Activated naive CD4-positive, alpha-beta T cell treated with Interleukin-2 at 50 U/mL for 16 hours (primary cell): ENCODE data around the gene LSM4.

Experiments
- DNase-seq: peaks from one replicate; pipeline ENCODE4 v3.0.0-alpha.2; 2020

LSM4 gene

DNA sequence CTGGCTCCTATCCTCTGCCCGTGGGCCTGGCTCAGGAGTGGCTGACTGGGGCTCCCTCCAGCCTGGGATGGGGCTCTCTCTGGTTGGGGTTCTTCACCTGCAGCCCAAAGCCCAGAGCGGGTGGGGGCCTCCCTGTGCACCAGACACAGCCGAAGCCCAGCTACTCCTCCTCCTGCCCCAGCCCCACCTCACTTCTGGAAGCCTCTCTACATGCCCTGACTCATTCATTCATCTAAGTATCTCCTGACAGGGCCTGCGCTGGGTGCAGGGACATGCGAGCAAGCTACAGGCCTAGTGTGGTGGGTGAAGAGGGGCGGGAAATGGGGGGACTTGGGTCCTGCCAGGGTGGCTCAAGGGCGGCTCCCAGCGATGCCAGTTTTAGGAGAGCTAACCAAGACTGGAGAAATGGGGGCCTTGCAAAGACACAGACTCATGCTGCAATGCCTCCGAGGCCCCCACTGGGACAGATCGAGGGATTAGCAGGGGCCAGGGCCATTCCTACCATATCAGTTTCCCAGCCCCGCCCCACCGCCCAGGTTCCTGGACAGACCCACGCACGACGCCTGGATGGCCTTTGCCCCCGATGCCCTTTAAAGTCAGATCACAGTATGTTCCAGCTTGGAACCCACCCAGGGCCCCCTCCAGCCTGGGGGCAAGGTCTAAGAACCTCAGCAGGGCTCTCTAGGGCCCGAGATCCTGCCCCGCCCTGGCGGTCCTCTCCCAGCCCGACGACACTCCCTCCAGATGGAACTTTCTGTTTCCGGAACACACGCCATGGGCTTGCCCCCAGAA lies 12.6 kb downstream of the LSM4 start:
- DNase-seq, result no peak

DNA sequence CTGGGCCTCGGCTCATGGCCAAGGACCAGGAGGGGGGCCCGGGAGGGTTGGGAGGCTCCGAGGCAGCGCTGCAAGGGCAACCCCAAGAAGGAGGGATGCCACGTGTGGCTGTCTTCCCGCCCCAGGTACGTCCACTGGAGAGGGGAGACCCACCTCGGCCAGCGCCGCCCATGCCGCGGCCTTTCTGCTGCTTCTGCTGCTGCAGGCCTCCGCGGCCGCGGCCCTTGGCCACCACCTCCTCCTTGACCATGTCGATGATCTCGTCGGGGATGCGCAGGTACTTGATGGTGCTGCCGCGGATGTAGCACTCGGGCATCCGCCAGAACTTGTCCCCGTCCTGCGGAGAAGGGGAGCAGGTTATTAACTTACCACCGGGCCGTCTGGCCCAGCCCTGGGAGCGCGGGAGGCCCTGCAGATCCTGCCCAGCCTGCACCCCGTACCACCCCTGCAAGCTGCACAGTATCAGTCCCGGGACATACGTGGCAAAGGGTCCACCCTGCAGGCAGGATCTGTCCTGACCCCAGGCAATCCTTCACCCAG lies 13.3 kb downstream of the LSM4 start:
- no peak for DNase-seq

DNA sequence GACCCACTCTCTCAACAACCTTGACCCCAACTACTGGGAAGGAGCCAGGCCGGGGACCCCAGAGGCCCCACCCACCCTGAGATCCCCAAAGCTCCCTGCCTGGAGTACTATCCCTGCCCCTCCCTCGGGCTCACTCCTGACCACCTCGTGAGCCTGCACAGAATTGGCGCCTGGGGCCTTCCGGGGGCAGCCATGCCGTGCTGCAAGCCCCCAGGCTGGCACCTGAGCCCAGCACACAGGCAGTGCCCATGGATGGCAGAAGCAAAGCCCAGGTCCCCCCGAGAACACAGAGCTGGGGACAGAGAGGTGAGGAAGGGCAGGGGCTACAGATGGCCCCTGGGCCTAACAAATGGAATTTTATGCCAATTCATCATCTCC lies 13.9 kb downstream of the LSM4 start:
- DNase-seq, result no peak

DNA sequence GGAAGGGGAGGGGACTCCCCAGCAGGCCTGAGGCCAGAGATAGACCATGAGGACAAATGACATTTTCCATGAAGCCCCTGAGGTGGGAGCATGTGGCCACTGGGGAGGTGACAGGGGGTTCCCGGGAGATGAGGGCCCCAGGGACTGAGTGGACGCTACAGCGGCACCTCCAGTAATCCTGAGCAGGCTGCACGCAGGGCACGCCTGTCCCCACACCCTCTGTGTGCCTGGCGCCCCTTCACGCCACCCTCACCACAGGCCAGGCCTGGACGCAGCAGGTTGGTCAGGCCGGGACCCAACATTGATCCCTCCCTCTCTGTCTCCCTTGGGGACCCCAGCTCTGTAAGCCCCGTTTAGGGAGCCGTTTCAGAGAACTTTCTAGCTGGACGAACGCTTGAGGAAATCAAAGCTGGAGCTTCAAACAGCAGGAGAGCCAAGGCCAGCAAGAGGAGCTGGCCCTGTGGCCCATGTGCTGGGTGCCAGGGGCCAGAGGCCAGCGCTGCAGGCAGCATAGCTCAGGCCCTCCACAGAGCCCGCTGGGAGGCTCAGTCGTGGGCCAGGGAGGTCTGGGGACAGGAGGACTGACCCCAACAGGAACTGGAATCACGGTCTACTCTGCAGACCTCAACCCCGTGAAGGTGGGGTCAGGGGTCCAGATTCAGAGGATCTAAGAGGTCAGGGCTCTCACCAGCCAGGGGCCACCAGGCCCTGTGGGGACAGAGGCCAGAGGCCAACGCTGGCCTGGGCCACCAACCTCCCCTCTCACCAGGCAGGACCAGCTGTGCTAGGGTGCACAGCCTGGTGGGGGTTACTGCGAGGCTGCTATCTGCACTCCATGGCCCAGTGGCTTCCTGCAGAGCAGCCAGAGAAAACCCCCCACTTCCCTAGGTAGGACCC lies 14.6 kb downstream of the LSM4 start:
- no peak for DNase-seq

DNA sequence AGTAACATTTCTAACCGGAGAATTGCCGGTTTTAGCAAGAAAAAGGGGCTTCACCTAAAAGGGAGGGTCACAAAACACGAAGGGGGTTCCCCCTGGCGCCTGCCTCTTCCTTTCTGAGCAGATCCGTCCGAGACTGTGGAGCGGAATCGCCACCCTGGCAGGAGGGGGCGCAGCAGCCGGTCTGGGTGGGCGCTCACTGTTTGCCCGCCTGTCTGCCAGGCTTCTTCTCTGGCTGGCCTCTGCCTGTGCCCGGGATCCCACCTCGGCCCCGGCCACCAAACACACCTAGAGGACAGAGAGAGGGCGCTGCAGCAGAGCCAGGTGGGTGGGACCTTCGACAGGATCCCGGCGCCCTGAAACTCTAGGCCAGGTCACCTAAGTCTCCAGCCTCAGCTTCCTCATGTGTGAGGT lies 15.6 kb downstream of the LSM4 start:
- DNase-seq, result peak; percentile 21

DNA sequence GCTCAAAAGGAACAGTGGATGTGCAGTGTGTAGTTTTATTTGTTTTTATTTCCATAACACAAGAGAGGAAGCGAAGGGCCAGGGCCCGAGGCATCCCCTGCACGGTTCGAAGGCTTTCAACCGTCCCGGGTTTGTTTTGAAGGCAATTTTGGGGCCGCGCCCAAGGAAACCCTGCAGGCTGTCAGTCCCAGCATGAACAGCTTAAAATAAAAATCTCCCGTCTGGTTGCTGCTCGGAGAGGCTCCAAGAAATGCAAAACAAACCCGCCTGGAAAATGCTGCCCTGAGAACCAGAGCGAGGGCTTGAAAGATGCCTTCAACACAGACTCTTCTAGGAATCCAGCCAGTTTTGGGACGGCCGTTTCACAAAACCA lies 16.0 kb downstream of the LSM4 start:
- no peak for DNase-seq

DNA sequence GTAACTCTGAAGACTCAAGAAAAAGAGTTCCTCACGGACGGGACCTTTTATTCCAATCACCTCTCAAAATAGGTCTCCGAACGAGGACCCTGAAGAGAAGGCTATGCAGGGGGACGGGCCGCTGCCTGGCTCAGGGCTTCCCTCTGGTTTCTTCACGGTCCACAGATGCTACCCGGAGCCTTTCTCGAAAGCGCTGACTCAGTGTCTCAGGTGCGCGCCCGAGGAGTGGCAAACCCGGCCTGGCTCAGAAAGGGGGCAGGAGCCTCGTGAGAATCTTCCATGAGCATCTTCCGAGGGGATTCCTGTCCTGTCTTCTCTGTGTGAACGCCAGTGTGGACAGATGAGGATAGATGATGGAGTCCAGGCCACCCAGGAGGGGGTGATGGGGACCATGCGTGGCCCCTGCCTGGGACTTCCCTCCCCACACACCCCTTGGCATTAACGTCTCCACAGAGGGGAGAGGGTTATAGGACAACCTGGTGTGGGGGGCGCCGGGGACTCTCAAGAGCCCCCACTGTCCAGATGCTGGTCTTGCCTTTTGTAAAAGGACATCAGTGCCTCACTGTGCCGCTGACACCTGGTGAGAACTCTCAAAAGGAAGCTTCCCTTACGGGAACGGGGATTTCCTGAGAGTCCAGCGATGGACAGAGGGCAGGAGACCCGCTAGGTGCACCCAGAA lies 16.5 kb downstream of the LSM4 start:
- peak; percentile 28 for DNase-seq

DNA sequence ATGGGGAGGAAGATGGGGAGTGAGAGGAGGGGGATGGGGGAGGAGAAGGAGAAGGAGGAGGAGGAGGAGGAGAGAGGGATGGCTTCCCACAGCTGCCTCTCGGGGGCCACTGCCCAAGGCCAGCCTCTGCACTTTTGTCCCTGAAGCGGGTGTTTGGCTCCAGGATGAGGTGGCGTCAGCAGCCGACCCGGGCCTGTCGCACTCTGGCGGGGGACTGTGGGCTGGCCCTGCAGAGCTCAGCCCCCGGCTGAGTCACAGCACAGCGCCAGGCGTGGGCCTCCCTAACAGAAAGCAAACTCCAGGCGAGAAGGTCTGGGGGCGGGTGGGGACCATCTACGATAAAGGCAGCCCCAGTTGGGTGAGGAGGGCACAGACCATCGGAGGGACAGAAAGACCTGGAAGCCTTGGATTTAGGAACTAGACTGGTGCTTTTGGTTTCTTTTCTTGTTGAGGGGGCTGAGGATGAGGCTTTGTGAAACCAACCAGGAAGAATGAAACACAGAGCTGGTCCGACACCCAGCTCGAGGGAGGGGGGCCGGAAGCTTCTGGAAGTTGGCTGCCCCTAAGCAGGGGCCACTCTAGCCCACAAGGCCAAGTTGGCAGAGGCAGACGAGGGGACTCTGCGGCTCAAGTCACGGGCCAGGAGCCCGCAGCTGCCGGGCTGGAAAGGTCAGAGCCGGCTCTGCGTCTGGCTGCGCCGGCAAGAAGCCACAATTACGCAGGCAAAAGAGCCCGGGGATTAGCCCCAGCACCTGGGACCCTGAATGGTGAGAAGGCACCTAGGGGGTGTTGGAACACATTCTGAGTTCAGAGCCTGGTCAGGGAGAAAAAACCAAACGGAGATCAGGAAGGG lies 18.2 kb downstream of the LSM4 start:
- peak; percentile 89 for DNase-seq

DNA sequence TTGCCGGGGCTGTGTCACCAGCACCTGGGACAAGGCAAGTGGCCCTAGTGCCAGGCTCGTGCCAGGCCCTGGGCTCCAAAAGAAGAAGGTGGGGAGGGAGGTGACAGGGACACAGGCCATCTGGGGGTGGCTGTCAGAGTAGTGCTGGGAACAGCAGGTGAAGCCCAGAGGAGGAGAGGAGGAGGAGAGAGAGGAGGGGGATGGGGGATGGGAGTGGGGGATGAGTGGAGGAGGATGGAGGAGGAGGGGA lies 18.7 kb downstream of the LSM4 start:
- DNase-seq, result no peak

DNA sequence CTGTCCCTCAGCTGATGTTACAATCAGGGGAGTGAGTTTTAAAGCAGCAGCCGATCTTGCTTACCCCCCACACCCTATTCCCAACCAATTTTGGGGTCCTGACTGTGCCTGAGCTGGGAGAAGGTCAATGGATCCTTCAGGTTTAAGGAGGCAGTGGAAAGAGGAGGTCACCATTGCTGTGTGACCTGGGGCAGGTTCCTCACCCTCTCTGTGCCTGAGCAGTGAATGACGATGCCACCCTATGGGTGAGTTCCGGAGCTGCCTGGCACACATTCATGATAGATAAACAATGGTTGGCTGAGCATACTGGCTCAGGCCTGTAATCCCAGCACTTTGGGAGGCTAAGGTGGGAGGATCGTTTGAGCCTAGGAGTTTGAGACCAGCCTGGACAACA lies 21.2 kb downstream of the LSM4 start:
- DNase-seq, result no peak

DNA sequence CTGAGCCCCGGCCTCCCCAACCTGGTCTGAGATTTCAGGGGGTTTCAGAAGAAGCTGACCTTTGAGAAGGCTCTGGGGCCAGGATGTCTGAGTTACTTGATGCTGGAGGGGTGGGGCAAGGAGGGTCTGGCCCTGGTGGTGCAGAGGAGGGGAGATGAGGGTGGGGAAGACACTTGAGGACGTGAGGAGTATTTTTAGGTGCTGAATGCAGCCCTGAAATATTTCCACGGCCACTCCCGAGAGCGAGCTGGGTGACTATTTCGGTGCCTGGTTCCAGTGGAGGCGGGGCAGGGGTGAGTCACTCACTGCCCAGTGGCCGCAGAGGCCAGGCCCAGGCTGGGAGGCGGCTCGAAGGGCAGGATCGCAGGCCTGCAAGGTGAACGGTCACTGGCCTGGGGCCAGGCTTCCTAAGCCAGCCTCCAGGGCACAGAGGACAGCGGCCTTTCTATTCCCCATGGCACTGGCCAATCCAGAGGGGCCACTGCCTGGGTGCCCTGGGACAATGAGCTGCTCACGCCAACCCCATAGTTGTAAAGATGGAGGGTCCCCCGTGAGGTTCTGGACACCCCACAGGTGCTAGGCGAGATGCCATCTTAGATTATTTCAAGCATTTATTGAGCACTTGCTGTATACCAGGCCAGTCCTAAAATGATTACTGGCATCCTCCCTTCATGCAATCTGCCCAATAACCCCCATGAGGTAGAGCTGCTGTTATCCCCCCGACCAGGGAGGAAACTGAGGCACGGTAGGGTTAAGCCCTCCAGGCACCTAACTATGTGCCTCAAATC lies 21.8 kb downstream of the LSM4 start:
- no peak for DNase-seq

DNA sequence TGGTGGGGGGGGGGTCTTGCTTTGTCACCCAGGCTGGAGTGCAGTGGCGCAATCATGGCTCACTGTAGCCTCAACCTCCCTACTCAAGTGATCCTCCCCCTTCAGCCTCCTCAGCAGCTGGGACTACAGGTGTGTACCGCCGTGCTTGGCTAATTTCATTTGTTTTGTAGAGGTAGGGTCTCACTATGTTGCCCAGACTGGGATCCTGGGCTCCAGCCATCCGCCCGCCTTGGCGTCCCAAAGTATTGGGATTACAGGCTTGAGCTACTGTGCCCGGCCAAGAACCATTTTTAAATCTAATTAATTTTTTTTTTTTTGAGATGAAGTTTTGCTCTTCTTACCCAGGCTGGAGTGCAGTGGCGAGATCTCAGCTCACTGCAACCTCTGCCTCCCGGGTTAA lies 23.2 kb downstream of the LSM4 start:
- no peak for DNase-seq

DNA sequence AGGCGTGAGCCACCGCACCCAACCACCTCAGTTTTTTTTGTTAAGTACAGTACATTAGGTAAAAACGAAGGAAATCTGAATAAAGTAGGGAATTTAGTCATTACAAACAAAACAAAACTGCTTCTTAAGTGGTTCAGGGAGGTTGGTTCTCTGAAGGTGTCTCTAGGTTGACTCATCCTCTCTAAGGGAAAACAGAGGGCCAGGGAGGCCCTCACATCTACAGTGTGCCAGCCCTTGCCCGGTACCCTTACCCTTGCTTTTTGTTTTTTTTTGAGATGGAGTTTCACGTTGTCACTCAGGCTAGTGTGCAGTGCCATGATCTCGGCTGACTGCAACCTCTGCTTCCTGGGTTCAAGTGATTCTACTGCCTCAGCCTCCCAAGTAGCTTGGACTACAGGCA lies 24.3 kb downstream of the LSM4 start:
- no peak for DNase-seq

DNA sequence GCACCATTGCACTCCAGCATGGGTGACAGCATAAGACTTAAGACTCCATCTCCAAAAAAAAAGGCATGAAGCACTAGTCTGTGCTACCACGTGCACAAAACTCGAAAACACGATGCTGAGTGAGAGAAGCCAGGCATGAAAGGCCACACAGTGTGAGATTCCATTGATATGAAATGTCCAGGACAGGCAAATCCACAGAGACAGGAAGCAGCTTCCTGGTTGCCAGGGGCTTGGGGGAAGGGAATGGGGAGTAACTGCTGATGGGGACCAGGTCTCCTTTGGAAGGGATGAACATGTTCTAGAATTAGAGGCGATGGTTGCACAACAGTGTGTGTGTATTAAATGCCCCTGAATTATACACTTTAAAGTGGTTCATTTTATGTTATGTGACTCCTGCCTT lies 25.6 kb downstream of the LSM4 start:
- no peak for DNase-seq

DNA sequence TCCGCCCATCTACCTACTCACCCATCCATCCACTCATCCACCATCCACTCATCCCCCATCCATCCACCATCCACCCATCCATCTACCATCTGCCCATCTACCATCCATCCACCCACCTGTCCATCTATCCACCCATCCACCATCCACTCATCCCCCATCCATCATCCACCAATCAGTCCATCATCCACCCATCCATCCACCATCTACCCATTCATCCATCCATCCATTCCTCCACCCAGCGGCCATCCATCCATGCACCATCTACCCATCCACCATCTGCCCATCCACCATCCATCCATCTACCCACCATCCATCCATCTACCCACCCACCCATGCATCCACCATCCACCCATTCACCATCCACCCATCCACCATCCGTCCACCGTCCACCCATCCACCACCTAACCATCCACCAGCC lies 27.8 kb downstream of the LSM4 start:
- DNase-seq, result no peak

DNA sequence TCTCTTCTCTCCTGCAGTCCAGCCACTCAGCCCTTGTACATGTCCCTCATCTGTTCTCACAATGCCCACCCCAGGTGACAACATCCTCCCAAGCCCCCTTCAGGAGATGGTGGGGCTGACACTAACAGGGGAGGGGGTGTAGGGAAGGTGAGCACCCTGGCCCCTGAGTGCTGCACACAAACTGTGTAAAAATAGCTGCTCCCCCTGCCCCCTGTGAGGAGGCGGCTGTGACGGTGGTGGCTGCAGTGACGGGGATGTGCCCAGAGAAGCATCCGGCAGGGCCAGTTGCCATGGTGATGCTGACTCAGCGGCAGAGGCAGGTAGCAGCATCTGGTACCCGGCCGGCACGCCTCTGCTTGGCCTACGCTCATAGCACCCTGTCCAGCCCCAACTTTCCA lies 28.4 kb downstream of the LSM4 start:
- DNase-seq, result peak; percentile 90

DNA sequence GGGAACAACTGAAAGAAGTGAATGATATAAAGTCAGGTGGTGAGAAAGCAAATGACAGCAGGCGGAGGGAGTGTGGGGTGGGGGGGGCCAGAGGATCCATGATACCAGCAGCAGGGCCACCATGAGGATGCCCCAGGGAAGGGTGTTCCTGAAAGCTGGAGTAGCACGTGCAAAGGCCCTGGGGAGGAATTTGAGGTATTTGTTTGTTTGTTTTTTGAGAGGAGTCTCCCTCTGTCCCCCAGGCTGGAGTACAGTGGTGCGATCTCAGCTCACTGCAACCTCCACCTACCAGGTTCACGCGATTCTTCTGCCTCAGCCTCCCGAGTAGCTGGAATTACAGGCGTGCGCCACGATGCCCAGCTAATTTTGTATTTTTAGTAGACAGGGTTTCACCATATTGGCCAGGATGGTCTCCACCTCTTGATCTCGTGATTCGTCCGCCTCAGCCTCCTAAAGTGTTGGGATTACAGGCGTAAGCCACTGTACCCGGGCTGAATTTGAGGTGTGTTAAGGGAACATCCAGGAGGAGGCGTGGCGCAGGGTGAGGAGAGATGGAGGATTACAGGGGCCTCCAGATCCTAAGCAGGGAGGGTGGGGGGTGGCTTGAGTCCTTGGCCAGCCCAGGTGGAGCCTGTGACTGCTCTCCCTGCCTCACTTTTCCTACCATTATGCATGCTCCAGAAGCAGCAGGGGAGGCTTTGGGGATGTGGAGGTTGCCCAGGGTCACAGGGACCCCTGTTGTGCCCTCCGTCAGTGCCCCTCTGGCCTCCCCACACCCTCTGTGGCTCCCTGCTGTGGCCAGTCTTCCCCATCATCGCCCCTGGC lies 29.0 kb downstream of the LSM4 start:
- no peak for DNase-seq

DNA sequence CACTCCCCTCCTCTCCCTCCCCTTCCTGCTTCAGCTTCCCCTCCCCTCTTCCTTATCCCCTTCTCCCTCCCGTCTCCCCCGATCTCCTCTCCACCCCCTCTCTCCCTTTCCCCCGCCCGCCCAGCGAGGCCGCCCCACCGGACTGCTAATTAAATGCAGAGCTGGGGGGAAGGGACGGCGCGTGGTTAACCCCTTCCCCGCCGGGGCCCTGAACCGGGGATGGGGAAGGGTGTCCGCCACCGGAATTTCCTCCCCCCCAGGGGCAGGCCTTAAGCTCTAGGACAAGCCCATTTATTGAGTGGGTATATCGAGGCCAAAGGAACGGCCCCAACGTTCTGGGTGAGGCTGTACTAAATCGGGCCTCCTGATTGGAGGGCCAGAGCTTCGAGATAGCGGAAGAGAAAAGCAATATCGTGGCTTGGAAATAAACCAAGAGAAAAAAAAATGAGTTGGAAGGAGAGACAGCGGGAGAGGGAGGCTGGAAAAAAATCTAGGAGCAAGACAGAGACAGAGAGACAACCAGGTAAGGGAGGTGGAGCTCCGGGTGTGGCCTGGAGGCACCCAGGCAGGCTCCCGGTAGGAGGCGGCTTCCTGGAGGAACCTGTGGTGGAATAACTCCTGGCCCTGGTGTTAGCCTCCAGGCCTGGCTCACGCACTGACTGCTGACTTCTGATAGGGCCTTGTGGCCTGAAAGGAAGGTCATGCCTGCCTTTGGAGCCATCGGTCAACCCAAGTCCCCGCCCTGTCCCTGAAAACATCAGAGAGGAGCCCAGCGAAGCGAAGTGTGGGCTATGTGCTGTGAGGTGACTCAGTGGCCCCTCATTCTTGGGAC lies 29.9 kb downstream of the LSM4 start:
- peak; percentile 50 for DNase-seq

DNA sequence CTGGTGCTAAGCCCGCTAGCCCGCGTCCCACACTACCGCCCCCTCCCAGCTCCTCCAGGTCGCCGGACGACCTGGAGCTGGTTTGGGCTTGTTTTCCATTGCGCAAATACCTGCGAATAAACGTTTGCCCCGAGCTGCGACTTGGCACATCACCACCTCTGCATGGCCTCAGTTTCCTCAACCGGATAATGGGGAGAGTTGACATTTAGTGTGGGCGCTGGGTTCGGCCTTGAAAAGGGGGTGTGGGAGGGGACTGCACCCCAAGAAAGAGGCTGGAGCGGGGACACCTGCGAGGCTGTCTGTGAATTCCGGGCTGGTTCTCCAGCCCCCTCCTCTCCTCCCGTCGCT lies 30.4 kb downstream of the LSM4 start:
- DNase-seq, result no peak
